A549 (cell line): Measurements from ENCODE around the gene CACNA1C. TPM values are rescaled to one million over a fixed set of nuclear protein-coding genes. Genes with fewer than 3 reads are reported as not detected.

ENCODE experiments used
- ATAC-seq, 2 experiments: fragments of 200-7000 bp in 1 of 2; fragments of >200 bp in 1 of 2; cut with Nextera tagmentation in 1 of 2; cut with Tn5 transposase in 1 of 2; 3 replicates each; pipeline versions ENCODE4 v1.8.0 to v1.9.1; 2018 to 2020; ENCODE audit warnings: mild to moderate bottlenecking in 1 of 2, moderate library complexity in 1 of 2
- CTCF ChIA-PET: fragments of 300-600 bp; sonication (Branson Sonifier 250); formaldehyde crosslinking; extraction: SDS; loops from one replicate; lab custom pipeline; 2021; ENCODE audit warnings: antibody characterized with exemption, inconsistent platforms; lab: Yijun Ruan, JAX
- POLR2A ChIA-PET: fragments of 350-600 bp; formaldehyde crosslinking; extraction: SDS; loops from one replicate; lab custom pipeline; 2021; ENCODE audit warnings: antibody characterized with exemption, inconsistent platforms; lab: Yijun Ruan, JAX
- DNase-seq, 2 experiments: peaks; one replicate each; pipeline versions ENCODE4 v3.0.0 to v3.0.0-alpha.2; 2011 to 2016; ENCODE audit warnings: low read depth in 1 of 2, low spot score in 1 of 2
- FAIRE-seq: peaks from 2 replicates; lab custom pipeline; 2011; peaks lifted over from hg19 to GRCh38; lab: Jason Lieb, UNC
- H3K27ac ChIP-seq, 2 experiments: fragments of >200 bp; sonication (Bioruptor Twin); formaldehyde crosslinking; 3 replicates each; pipeline ENCODE4 v1.5.1; 2016 to 2017
- H3K4me1 ChIP-seq: fragments of >200 bp; sonication (Bioruptor Twin); formaldehyde crosslinking; 3 replicates; pipeline ENCODE4 v1.6.1; 2016
- H3K4me2 ChIP-seq: fragments of >200 bp; sonication (Bioruptor Twin); formaldehyde crosslinking; 3 replicates; pipeline ENCODE4 v1.6.1; 2016
- H3K4me3 ChIP-seq: fragments of >200 bp; sonication (Bioruptor Twin); formaldehyde crosslinking; 3 replicates; pipeline ENCODE4 v1.5.1; 2016
- H3K9me3 ChIP-seq: fragments of >200 bp; sonication (Bioruptor Twin); formaldehyde crosslinking; 3 replicates; pipeline ENCODE4 v1.6.1; 2016
- ATOH8 ChIP-seq: fragments of 250-450 bp; sonication (Bioruptor Pico); IDR thresholded peaks from 2 replicates; pipeline ENCODE4 v1.5.0; 2020; ENCODE audit warnings: low read depth, mild to moderate bottlenecking, moderate library complexity
- BHLHE40 ChIP-seq: IDR thresholded peaks from 2 replicates; pipeline ENCODE4 v1.6.1; 2012; ENCODE audit warnings: low read depth, low read length, inconsistent platforms
- CHD4 ChIP-seq: fragments of 200-600 bp; sonication (generic); IDR thresholded peaks from 2 replicates; pipeline ENCODE4 v1.6.1; 2016; ENCODE audit warnings: antibody characterized with exemption, mild to moderate bottlenecking, borderline replicate concordance
- EHF ChIP-seq: fragments of 250-450 bp; sonication (Bioruptor Pico); IDR thresholded peaks from 2 replicates; pipeline ENCODE4 v1.5.0; 2020; ENCODE audit warnings: mild to moderate bottlenecking
- EHMT2 ChIP-seq: fragments of 200-600 bp; sonication (generic); IDR thresholded peaks from 2 replicates; pipeline ENCODE4 v1.6.1; 2016; ENCODE audit warnings: antibody characterized with exemption, low read depth, mild to moderate bottlenecking, moderate library complexity
- ELK1 ChIP-seq: fragments of 150-350 bp; IDR thresholded peaks from 2 replicates; pipeline ENCODE4 v1.6.1; 2014; ENCODE audit warnings: low read depth, mild to moderate bottlenecking, low read length
- FOSB ChIP-seq: fragments of 250-450 bp; sonication (Bioruptor Pico); IDR thresholded peaks from 2 replicates; pipeline ENCODE4 v1.5.0; 2020; ENCODE audit warnings: mild to moderate bottlenecking, moderate library complexity
- GATA3 ChIP-seq: IDR thresholded peaks from 2 replicates; pipeline ENCODE4 v1.6.1; 2012; ENCODE audit warnings: borderline replicate concordance
- HOXB5 ChIP-seq: fragments of 250-450 bp; sonication (Bioruptor Pico); IDR thresholded peaks from 2 replicates; pipeline ENCODE4 v1.5.0; 2020; ENCODE audit warnings: mild to moderate bottlenecking, moderate library complexity
- JUN ChIP-seq, 2 experiments: fragments of >200 bp; sonication (Bioruptor Twin); formaldehyde crosslinking; IDR thresholded peaks; 2 replicates in 1 of 2; 3 replicates in 1 of 2; pipeline ENCODE4 v1.6.1; 2016 to 2017
- JUNB ChIP-seq: fragments of >200 bp; sonication (Bioruptor Twin); formaldehyde crosslinking; IDR thresholded peaks from 2 replicates; pipeline ENCODE4 v1.6.1; 2016
- MAZ ChIP-seq: fragments of 150-350 bp; IDR thresholded peaks from 2 replicates; pipeline ENCODE4 v1.6.1; 2014; ENCODE audit warnings: antibody characterized with exemption, low read depth, low read length, borderline replicate concordance
- MYC ChIP-seq: IDR thresholded peaks from 2 replicates; pipeline ENCODE4 v1.6.1; 2012; ENCODE audit warnings: mild to moderate bottlenecking, inconsistent platforms, low read length, improper control_type of control experiment, borderline replicate concordance
- NPAS2 ChIP-seq: fragments of 250-450 bp; sonication (Bioruptor Pico); IDR thresholded peaks from 2 replicates; pipeline ENCODE4 v1.8.0; 2022; ENCODE audit warnings: mild to moderate bottlenecking, moderate library complexity, borderline replicate concordance
- PBX3 ChIP-seq: IDR thresholded peaks from 2 replicates; pipeline ENCODE4 v1.6.1; 2012
- RARB ChIP-seq: fragments of 250-450 bp; sonication (Bioruptor Pico); IDR thresholded peaks from 2 replicates; pipeline ENCODE4 v1.8.0; 2021; ENCODE audit warnings: mild to moderate bottlenecking, moderate library complexity
- RNF2 ChIP-seq: fragments of 200-600 bp; sonication (generic); IDR thresholded peaks from 2 replicates; pipeline ENCODE4 v1.6.1; 2016; ENCODE audit warnings: low read depth, mild to moderate bottlenecking, antibody characterized with exemption, moderate library complexity, borderline replicate concordance
- SMC3 ChIP-seq: fragments of >200 bp; sonication (Bioruptor Twin); formaldehyde crosslinking; IDR thresholded peaks from 3 replicates; pipeline ENCODE4 v1.6.1; 2018; ENCODE audit warnings: inconsistent platforms
- TFCP2L1 ChIP-seq: fragments of 250-450 bp; sonication (Bioruptor Pico); IDR thresholded peaks from 2 replicates; pipeline ENCODE4 v1.5.0; 2021; ENCODE audit warnings: mild to moderate bottlenecking
- WGBS: methylation state at CpG from one replicate; pipeline ENCODE4 v1.1.6; 2017; ENCODE audit errors: missing lambda C conversion rate; 5-methylcytosine and 5-hydroxymethylcytosine counted together
- polyA plus RNA-seq, 4 experiments: library from polyadenylated mRNA; depleted of rRNA in 3 of 4; stranded (reverse); fragments of >200 nt; fragmentation: RNase III in 1 of 4; extraction: RNeasy Plus Mini Kit Qiagen cat#74134 plus additional on column Dnase treatment in 1 of 4; gene quantifications; 2 replicates in 3 of 4; 3 replicates in 1 of 4; pipeline ENCODE4 v1.2.3, GENCODE V29; 2011 to 2017
- TF ChIP-seq, protein P1 (sequence below): IDR thresholded peaks from 2 replicates; pipeline ENCODE4 v1.6.1; 2012; ENCODE audit warnings: low read depth, borderline replicate concordance
- TF ChIP-seq, protein P2 (sequence below): fragments of 250-450 bp; sonication (Bioruptor Pico); IDR thresholded peaks from 2 replicates; pipeline ENCODE4 v1.5.0; 2021; ENCODE audit warnings: mild to moderate bottlenecking, moderate library complexity, borderline replicate concordance
- TF ChIP-seq, protein P3 (sequence below): fragments of >200 bp; sonication (Bioruptor Twin); formaldehyde crosslinking; IDR thresholded peaks from 3 replicates; pipeline ENCODE4 v1.5.1; 2016

CACNA1C gene
- polyA plus RNA-seq, 2 of the 4 experiments (the other 2 are of a cell fraction) = not detected

DNA sequence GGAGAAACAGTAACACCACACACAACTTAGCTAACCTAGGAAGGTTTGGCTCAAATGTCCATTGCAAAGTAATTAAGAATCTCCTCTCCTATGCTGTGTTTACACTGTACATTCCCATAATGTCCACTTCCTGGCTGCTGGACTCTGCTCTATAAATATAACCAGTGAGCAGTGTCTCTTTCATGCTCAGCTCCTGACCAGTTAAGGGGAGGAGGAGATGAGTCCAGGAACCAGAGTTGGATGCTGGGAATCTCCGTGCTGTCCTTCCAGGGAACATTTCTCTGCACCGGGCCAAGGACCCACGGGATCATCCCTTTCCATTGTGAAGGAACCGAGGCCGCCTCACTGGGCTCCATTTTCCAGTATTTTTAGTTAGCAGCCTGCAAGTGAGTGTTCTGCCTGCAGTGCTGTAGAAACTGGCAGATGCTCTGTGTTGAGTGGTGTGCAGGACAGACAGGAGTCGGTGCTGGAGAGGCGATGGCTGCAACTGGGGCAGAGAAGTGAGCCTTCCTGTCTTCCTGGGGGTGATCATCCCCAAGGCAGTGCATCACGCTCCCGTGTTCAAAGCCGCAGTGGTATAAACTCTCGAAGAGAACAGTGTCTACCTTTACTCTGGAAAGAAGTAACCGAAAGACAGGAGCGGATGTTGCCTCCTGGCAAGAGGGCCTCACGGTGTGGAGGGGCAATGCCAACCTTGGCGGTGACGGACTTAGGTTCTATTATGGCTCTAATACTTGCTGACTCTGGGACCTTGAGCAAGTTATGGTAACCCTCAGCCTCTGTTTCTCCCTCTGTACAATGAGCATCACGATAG lies 195.5 kb downstream of the CACNA1C start:
- no peak for FAIRE-seq
- WGBS = 53% methylated on average over 17 of the region's 17 CpGs
- H3K9me3 ChIP-seq = no peaks in the 10 kb centered on the region
- POLR2A ChIA-PET = no interaction called here
- no peak for ATAC-seq
- H3K27ac ChIP-seq = no peak overlapping the region
- H3K4me1 ChIP-seq = no peaks in the 10 kb centered on the region
- CTCF ChIA-PET = interaction anchor here (1.7 kb wide), 1 partner anchor 13 kb away, joined by 5 read pairs; no protein-coding TSS in a partner anchor
- no peak for DNase-seq
- no peak for TF ChIP-seq TFCP2L1
- TF ChIP-seq ATOH8 (CRISPR knock-in tag) = no peak
- TF ChIP-seq RNF2 = no peak
- TF ChIP-seq MAZ = no peak
- TF ChIP-seq, protein P1, sequence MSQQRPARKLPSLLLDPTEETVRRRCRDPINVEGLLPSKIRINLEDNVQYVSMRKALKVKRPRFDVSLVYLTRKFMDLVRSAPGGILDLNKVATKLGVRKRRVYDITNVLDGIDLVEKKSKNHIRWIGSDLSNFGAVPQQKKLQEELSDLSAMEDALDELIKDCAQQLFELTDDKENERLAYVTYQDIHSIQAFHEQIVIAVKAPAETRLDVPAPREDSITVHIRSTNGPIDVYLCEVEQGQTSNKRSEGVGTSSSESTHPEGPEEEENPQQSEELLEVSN = no peak
- no peak for TF ChIP-seq PBX3
- no peak for TF ChIP-seq HOXB5 (CRISPR knock-in tag)
- no peak for TF ChIP-seq EHMT2
- no peak overlapping the region for H3K4me2 ChIP-seq
- no peak overlapping the region for H3K4me3 ChIP-seq

GRCh38 chr12:2248901-2249381 lies 196.2 kb downstream of the CACNA1C start:
- Histone ChIP-seq H3K4me2 (no peak overlapping the region), H3K4me1 (no peaks in the 10 kb centered on the region), H3K9me3 (no peaks in the 10 kb centered on the region), H3K4me3 (no peak overlapping the region), H3K27ac (no peak overlapping the region)
- no peak for ATAC-seq
- CTCF ChIA-PET = interaction anchor here (1.0 kb wide), 1 partner anchor 60 kb away, joined by 3 read pairs; no protein-coding TSS in a partner anchor
- WGBS = 56% methylated on average over 8 of the region's 8 CpGs
- FAIRE-seq = no peak
- POLR2A ChIA-PET = no interaction called here
- TF ChIP-seq HOXB5 (CRISPR knock-in tag) (no peak), MYC (no peak), FOSB (CRISPR knock-in tag) (no peak), JUN (IDR thresholded peaks at IDR 0.05) (no peak), RNF2 (no peak), RARB (CRISPR knock-in tag) (no peak), BHLHE40 (no peak), JUNB (no peak), ELK1 (no peak), NPAS2 (no peak), CHD4 (no peak), SMC3 (no peak), GATA3 (no peak), EHF (CRISPR knock-in tag) (no peak)
- TF ChIP-seq, protein P2, sequence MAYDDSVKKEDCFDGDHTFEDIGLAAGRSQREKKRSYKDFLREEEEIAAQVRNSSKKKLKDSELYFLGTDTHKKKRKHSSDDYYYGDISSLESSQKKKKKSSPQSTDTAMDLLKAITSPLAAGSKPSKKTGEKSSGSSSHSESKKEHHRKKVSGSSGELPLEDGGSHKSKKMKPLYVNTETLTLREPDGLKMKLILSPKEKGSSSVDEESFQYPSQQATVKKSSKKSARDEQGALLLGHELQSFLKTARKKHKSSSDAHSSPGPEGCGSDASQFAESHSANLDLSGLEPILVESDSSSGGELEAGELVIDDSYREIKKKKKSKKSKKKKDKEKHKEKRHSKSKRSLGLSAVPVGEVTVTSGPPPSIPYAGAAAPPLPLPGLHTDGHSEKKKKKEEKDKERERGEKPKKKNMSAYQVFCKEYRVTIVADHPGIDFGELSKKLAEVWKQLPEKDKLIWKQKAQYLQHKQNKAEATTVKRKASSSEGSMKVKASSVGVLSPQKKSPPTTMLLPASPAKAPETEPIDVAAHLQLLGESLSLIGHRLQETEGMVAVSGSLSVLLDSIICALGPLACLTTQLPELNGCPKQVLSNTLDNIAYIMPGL (CRISPR knock-in tag) = no peak
- TF ChIP-seq, protein P3, sequence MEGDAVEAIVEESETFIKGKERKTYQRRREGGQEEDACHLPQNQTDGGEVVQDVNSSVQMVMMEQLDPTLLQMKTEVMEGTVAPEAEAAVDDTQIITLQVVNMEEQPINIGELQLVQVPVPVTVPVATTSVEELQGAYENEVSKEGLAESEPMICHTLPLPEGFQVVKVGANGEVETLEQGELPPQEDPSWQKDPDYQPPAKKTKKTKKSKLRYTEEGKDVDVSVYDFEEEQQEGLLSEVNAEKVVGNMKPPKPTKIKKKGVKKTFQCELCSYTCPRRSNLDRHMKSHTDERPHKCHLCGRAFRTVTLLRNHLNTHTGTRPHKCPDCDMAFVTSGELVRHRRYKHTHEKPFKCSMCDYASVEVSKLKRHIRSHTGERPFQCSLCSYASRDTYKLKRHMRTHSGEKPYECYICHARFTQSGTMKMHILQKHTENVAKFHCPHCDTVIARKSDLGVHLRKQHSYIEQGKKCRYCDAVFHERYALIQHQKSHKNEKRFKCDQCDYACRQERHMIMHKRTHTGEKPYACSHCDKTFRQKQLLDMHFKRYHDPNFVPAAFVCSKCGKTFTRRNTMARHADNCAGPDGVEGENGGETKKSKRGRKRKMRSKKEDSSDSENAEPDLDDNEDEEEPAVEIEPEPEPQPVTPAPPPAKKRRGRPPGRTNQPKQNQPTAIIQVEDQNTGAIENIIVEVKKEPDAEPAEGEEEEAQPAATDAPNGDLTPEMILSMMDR = no peak
- no peak for DNase-seq
